ENCODE results near the gene KANSL1.

The KANSL1 gene

DNA sequence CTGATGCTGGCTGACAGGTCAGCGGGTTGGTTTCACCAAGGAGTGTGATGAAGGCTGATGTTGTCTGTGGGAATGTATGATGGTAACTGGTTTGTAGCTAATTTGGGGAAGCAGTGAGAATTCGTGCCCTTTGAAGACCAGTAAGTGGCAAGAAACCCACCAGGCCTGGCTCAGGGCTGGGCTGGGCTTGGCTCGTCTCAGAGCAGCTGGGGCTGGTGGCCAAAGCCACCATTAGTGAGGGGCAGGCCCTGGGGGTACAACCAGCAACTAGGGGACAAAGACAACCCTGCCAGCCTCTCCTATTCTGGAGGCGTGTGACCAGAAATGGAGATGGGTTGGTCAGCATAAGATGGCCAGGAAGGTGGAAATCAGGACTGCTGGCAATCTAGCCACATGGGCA, 207.2 kb downstream of the KANSL1 start:
- Histone ChIP-seq H3K9me3 (replicated peaks; ENCODE audit: insufficient read depth, low read length) (no peaks in the 10 kb centered on the region), H3K4me1 (ENCODE audit: low read length) (no peaks in the 10 kb centered on the region), H3K9ac (ENCODE audit: low read length) (no peak overlapping the region), H3K79me2 (ENCODE audit: low read length) (no peaks in the 10 kb centered on the region), H3K4me3 (ENCODE audit: low read length) (no peak overlapping the region), H3K36me3 (replicated peaks; ENCODE audit: insufficient read depth, low read length) (no peaks in the 10 kb centered on the region), H3F3A (ENCODE audit: insufficient read depth, low read length) (no peaks in the 10 kb centered on the region), H3K27me3 (replicated peaks; ENCODE audit: insufficient read depth, low read length) (no peaks in the 10 kb centered on the region), H4K20me1 (ENCODE audit: insufficient read depth, low read length) (no peaks in the 10 kb centered on the region), H3K27ac (ENCODE audit: low read length) (no peak overlapping the region), H3K9me2 (replicated peaks; ENCODE audit: insufficient read depth, low read length) (no peaks in the 10 kb centered on the region), H2AFZ (ENCODE audit: low read length) (no peak overlapping the region), H3K4me2 (ENCODE audit: low read depth, low read length) (no peak overlapping the region)
- DNase-seq, result no peak
- TF ChIP-seq EZH2phosphoT487 (IDR thresholded peaks at IDR 0.05; ENCODE audit: low read length), result no peak
- TF ChIP-seq EZH2 (optimal IDR thresholded peaks at IDR 0.05; ENCODE audit: low read depth, low read length), result no peak
- TF ChIP-seq CTCF (IDR thresholded peaks at IDR 0.05; ENCODE audit: low read length), result no peak

DNA sequence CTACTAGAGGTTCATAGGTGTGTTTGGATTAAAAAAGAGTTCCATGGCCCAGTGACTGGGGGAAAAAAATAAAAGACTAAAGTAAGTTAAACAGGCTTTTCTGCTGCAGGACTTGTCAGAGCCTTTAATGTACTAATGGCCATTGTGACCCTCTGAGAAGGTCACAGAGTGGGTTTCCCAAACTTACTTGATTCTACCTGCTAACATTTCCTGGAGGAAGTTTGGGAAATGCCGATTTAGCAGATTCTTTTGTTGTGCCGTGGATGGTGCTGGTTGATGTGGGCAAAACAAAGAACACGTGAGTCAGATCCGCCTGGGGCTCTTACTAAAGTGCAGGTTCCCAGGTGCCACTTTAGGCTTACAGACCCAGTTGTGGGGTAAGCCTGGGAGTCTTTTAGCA, 207.8 kb downstream of the KANSL1 start:
- no peaks in the 10 kb centered on the region for H3F3A ChIP-seq (ENCODE audit: insufficient read depth, low read length)
- no peaks in the 10 kb centered on the region for H3K9me3 ChIP-seq (replicated peaks; ENCODE audit: insufficient read depth, low read length)
- DNase-seq, result no peak
- TF ChIP-seq CTCF (IDR thresholded peaks at IDR 0.05; ENCODE audit: low read length), result no peak
- TF ChIP-seq EZH2phosphoT487 (IDR thresholded peaks at IDR 0.05; ENCODE audit: low read length), result no peak
- TF ChIP-seq EZH2 (optimal IDR thresholded peaks at IDR 0.05; ENCODE audit: low read depth, low read length), result no peak
- H4K20me1 ChIP-seq (ENCODE audit: insufficient read depth, low read length), result no peaks in the 10 kb centered on the region
- no peaks in the 10 kb centered on the region for H3K27me3 ChIP-seq (replicated peaks; ENCODE audit: insufficient read depth, low read length)
- H3K36me3 ChIP-seq (replicated peaks; ENCODE audit: insufficient read depth, low read length), result no peaks in the 10 kb centered on the region
- H3K9ac ChIP-seq (ENCODE audit: low read length), result no peak overlapping the region
- H3K4me1 ChIP-seq (ENCODE audit: low read length), result no peaks in the 10 kb centered on the region
- H3K27ac ChIP-seq (ENCODE audit: low read length), result no peak overlapping the region
- no peaks in the 10 kb centered on the region for H3K9me2 ChIP-seq (replicated peaks; ENCODE audit: insufficient read depth, low read length)
- no peaks in the 10 kb centered on the region for H3K79me2 ChIP-seq (ENCODE audit: low read length)
- H3K4me2 ChIP-seq (ENCODE audit: low read depth, low read length), result no peak overlapping the region
- H2AFZ ChIP-seq (ENCODE audit: low read length), result no peak overlapping the region
- no peak overlapping the region for H3K4me3 ChIP-seq (ENCODE audit: low read length)

GRCh38 chr17:45984368-45984767, 208.9 kb downstream of the KANSL1 start:
- no peak overlapping the region for H3K27ac ChIP-seq (ENCODE audit: low read length)
- no peak overlapping the region for H3K4me3 ChIP-seq (ENCODE audit: low read length)
- no peaks in the 10 kb centered on the region for H3K27me3 ChIP-seq (replicated peaks; ENCODE audit: insufficient read depth, low read length)
- H3F3A ChIP-seq (ENCODE audit: insufficient read depth, low read length), result no peaks in the 10 kb centered on the region
- no peak for DNase-seq
- no peaks in the 10 kb centered on the region for H3K4me1 ChIP-seq (ENCODE audit: low read length)
- H3K9me3 ChIP-seq (replicated peaks; ENCODE audit: insufficient read depth, low read length), result no peaks in the 10 kb centered on the region
- H3K4me2 ChIP-seq (ENCODE audit: low read depth, low read length), result no peak overlapping the region
- H3K9me2 ChIP-seq (replicated peaks; ENCODE audit: insufficient read depth, low read length), result no peaks in the 10 kb centered on the region
- no peak for TF ChIP-seq CTCF (IDR thresholded peaks at IDR 0.05; ENCODE audit: low read length)
- no peak for TF ChIP-seq EZH2phosphoT487 (IDR thresholded peaks at IDR 0.05; ENCODE audit: low read length)
- no peak for TF ChIP-seq EZH2 (optimal IDR thresholded peaks at IDR 0.05; ENCODE audit: low read depth, low read length)
- H4K20me1 ChIP-seq (ENCODE audit: insufficient read depth, low read length), result no peaks in the 10 kb centered on the region
- no peak overlapping the region for H3K9ac ChIP-seq (ENCODE audit: low read length)
- no peaks in the 10 kb centered on the region for H3K36me3 ChIP-seq (replicated peaks; ENCODE audit: insufficient read depth, low read length)
- H3K79me2 ChIP-seq (ENCODE audit: low read length), result no peaks in the 10 kb centered on the region
- no peak overlapping the region for H2AFZ ChIP-seq (ENCODE audit: low read length)
